Spleen (tissue), 11 donors: ENCODE data around the gene GRIK4. TPM values are rescaled to one million over a fixed set of nuclear protein-coding genes. Genes with fewer than 3 reads are reported as not detected.

ENCODE experiments used
- DNase-seq: peaks from one replicate; pipeline ENCODE4 v3.0.0-alpha.2; 2020
- H3K27ac ChIP-seq, 8 donors: fragments of 200-600 bp; sonication (generic) in 7 of 8; 1 replicate in 4 of 8; 2 replicates in 4 of 8; pipeline versions ENCODE4 v1.5.0 to v1.8.0; 2016 to 2021; ENCODE audit warnings: inconsistent platforms in 4 of 8, mild to moderate bottlenecking in 4 of 8, moderate library complexity in 1 of 8
- H3K27me3 ChIP-seq, 7 donors: fragments of 200-600 bp; sonication (generic) in 6 of 7; replicated peaks in 1 of 7; 1 replicate in 4 of 7; 2 replicates in 3 of 7; pipeline versions ENCODE4 v1.5.0 to v1.8.0; 2016 to 2021; ENCODE audit warnings: inconsistent platforms in 3 of 7, mild to moderate bottlenecking in 1 of 7
- H3K36me3 ChIP-seq, 6 donors: fragments of 200-600 bp; sonication (generic) in 5 of 6; 1 replicate in 4 of 6; 2 replicates in 2 of 6; pipeline versions ENCODE4 v1.5.0 to v1.8.0; 2016 to 2021; ENCODE audit warnings: inconsistent platforms in 2 of 6
- H3K4me1 ChIP-seq, 6 donors: fragments of 200-600 bp; sonication (generic) in 5 of 6; 1 replicate in 3 of 6; 2 replicates in 3 of 6; pipeline versions ENCODE4 v1.5.0 to v1.8.0; 2016 to 2021; ENCODE audit warnings: inconsistent platforms in 3 of 6
- H3K4me3 ChIP-seq, 8 donors: fragments of 200-600 bp; sonication (generic) in 7 of 8; 1 replicate in 4 of 8; 2 replicates in 4 of 8; pipeline versions ENCODE4 v1.5.0 to v1.8.0; 2016 to 2021; ENCODE audit warnings: inconsistent platforms in 4 of 8, mild to moderate bottlenecking in 4 of 8, moderate library complexity in 2 of 8
- H3K9me3 ChIP-seq, 8 donors: fragments of 200-600 bp; sonication (generic) in 7 of 8; 1 replicate in 4 of 8; 2 replicates in 4 of 8; pipeline versions ENCODE4 v1.5.0 to v1.8.0; 2016 to 2021; ENCODE audit warnings: inconsistent platforms in 4 of 8
- CTCF ChIP-seq, 11 experiments: fragments of 200-600 bp in 7 of 11; fragments of 450-650 bp in 4 of 11; sonication (generic) in 4 of 11; IDR thresholded peaks in 8 of 11; conservative IDR thresholded peaks in 3 of 11; 1 replicate in 7 of 11; 2 replicates in 4 of 11; pipeline versions ENCODE4 v1.4.0 to v1.8.0; 2016 to 2021; ENCODE audit warnings: antibody characterized with exemption in 11 of 11, inconsistent platforms in 4 of 11, mild to moderate bottlenecking in 1 of 11
- POLR2A ChIP-seq, 3 donors: fragments of 450-650 bp; IDR thresholded peaks; one replicate each; pipeline ENCODE4 v1.5.1; 2017; ENCODE audit warnings: antibody characterized with exemption in 3 of 3, mild to moderate bottlenecking in 1 of 3
- POLR2AphosphoS5 ChIP-seq, 3 donors: sonication (generic); formaldehyde crosslinking; IDR thresholded peaks; one replicate each; pipeline ENCODE4 v1.5.1; 2017; ENCODE audit warnings: antibody characterized with exemption in 3 of 3
- WGBS, 5 donors: extraction: QIAGEN DNeasy Blood & Tissue Kit in 3 of 5; methylation state at CpG; one replicate each; pipeline versions ENCODE4 v1.1.5 to v1.1.7; 2013 to 2018; 5-methylcytosine and 5-hydroxymethylcytosine counted together
- intact Hi-C: fragments of 100-400 bp; cut with DNase I; formaldehyde crosslinking; loops from one replicate; pipeline ENCODE4 v1.15.0; 2023; ENCODE audit warnings: low total_unique reads
- polyA plus RNA-seq, 3 donors: library from polyadenylated mRNA; stranded (reverse); fragments of 200-250 nt; gene quantifications; one replicate each; pipeline ENCODE4 v1.2.1, GENCODE V29; 2013
- total RNA-seq, 7 donors: library from RNA; depleted of rRNA in 3 of 7; stranded (reverse); fragments of >200 nt in 3 of 7; fragmentation: NEBNext Ultra II Directional in 4 of 7; extraction: Animal tissue kit (Norgen Biotek cat#: 25700) in 4 of 7; gene quantifications; one replicate each; pipeline versions ENCODE4 v1.1.0 to v1.2.1, GENCODE V29; 2016 to 2021
- donor health status: healthy with polysubstance abuse.
- donor health status: DM: no; HTN: no; CAD: no; lungs with moderate emphysema.
- donor health status: DM: no; HTN: no; CAD: no.
- donor health status: Bipolar disorder and iron deficiency.
- donor health status: healthy.
- donor health status: DM: no; HTN: no; CAD: no.
- donor health status: DM: yes; HTN: yes; CAD: no.

GRIK4 gene
- total and polyA plus RNA-seq, 10 donors = 0.04 to 2.4 (median 0.59) TPM

- no peaks in the 10 kb centered on the region for H3K9me3 ChIP-seq
- H3K27ac ChIP-seq = no peak overlapping the region
- DNase-seq = peak; percentile 31
- WGBS, 5 donors = 75 to 91% (median 82%) methylated on average over 8 of the region's 8 CpGs
- intact Hi-C loops = no loop called here
- H3K4me1 ChIP-seq = no peaks in the 10 kb centered on the region
- peaks cover 0 to 31% (median 0%) of the 10 kb centered on the region in 7 donors for H3K27me3 ChIP-seq
- H3K36me3 ChIP-seq = no peaks in the 10 kb centered on the region
- no peak for TF ChIP-seq CTCF (IDR thresholded peaks at IDR 0.05 in 8 of 11, conservative IDR thresholded peaks at IDR 0.05 in 3 of 11)
- TF ChIP-seq POLR2AphosphoS5 (IDR thresholded peaks at IDR 0.05) = no peak
- no peak for TF ChIP-seq POLR2A (IDR thresholded peaks at IDR 0.05)
- no peak overlapping the region for H3K4me3 ChIP-seq
These were observed 63.3 kb downstream of the GRIK4 start for GRCh38 chr11:120574876-120575275.

GRCh38 chr11:120575461-120575860 lies 63.9 kb downstream of the GRIK4 start:
- Histone ChIP-seq H3K36me3 (no peaks in the 10 kb centered on the region), H3K27me3 (peaks cover 0 to 31% (median 0%) of the 10 kb centered on the region in 7 donors), H3K27ac (no peak overlapping the region), H3K4me1 (no peaks in the 10 kb centered on the region), H3K9me3 (no peaks in the 10 kb centered on the region), H3K4me3 (no peak overlapping the region)
- intact Hi-C loops = no loop called here
- TF ChIP-seq POLR2A (IDR thresholded peaks at IDR 0.05) = no peak
- no peak for TF ChIP-seq POLR2AphosphoS5 (IDR thresholded peaks at IDR 0.05)
- no peak for TF ChIP-seq CTCF (IDR thresholded peaks at IDR 0.05 in 8 of 11, conservative IDR thresholded peaks at IDR 0.05 in 3 of 11)
- DNase-seq = peak; percentile 58
- 71 to 87% (median 76%) methylated on average over 9 of the region's 9 CpGs for WGBS, 5 donors

- TF ChIP-seq POLR2A (IDR thresholded peaks at IDR 0.05) = no peak
- no peak for TF ChIP-seq CTCF (IDR thresholded peaks at IDR 0.05 in 8 of 11, conservative IDR thresholded peaks at IDR 0.05 in 3 of 11)
- no peak for TF ChIP-seq POLR2AphosphoS5 (IDR thresholded peaks at IDR 0.05)
- intact Hi-C loops = no loop called here
- Histone ChIP-seq H3K4me3 (no peak overlapping the region), H3K27ac (no peak overlapping the region), H3K4me1 (peaks cover 0 to 4% (median 0%) of the 10 kb centered on the region in 6 donors), H3K27me3 (peaks cover 0 to 31% (median 0%) of the 10 kb centered on the region in 7 donors), H3K9me3 (no peaks in the 10 kb centered on the region), H3K36me3 (no peaks in the 10 kb centered on the region)
- DNase-seq = no peak
- 79 to 89% (median 84%) methylated on average over 7 of the region's 7 CpGs for WGBS, 5 donors
These were observed 65.1 kb downstream of the GRIK4 start for GRCh38 chr11:120576606-120577005.

GRCh38 chr11:120577041-120577440 lies 65.5 kb downstream of the GRIK4 start:
- Histone ChIP-seq H3K36me3 (no peaks in the 10 kb centered on the region), H3K27ac (no peak overlapping the region), H3K4me1 (peaks cover 0 to 6% (median 0%) of the 10 kb centered on the region in 6 donors), H3K9me3 (no peaks in the 10 kb centered on the region), H3K4me3 (no peak overlapping the region), H3K27me3 (peaks cover 0 to 31% (median 0%) of the 10 kb centered on the region in 7 donors)
- TF ChIP-seq CTCF (IDR thresholded peaks at IDR 0.05 in 8 of 11, conservative IDR thresholded peaks at IDR 0.05 in 3 of 11) (no peak), POLR2A (IDR thresholded peaks at IDR 0.05) (no peak), POLR2AphosphoS5 (IDR thresholded peaks at IDR 0.05) (no peak)
- no peak for DNase-seq
- intact Hi-C loops = no loop called here
- WGBS, 5 donors = 88 to 98% (median 91%) methylated on average over 2 of the region's 2 CpGs
